ENCODE results near the gene ZNF775. TPM values are rescaled to one million over a fixed set of nuclear protein-coding genes. Genes with fewer than 3 reads are reported as not detected.

ZNF775 gene
- total RNA-seq, 4 donors from 2014 or later = 1.4 to 3.8 (median 2.4) TPM

DNA sequence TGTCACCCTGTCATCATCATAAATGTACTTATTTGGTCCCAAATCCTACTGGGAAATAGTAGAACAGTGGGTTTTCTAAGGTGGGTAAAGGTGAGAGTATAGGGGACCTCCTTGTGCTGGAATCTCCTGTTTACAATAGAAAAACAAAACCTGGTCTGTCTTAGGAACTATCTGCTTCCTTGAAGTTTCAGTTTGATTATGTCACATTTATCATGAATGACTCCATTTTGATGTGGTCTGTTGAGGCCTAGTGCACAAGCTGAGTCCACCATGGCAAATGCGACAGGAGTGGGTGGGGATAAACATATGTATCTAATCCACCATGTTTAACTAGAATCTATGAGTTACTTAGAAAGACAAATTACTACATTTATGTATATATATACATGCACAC is 23.5 kb upstream of the ZNF775 start:
- TF ChIP-seq POLR2A (IDR thresholded peaks at IDR 0.05) = no peak
- TF ChIP-seq, protein P1, sequence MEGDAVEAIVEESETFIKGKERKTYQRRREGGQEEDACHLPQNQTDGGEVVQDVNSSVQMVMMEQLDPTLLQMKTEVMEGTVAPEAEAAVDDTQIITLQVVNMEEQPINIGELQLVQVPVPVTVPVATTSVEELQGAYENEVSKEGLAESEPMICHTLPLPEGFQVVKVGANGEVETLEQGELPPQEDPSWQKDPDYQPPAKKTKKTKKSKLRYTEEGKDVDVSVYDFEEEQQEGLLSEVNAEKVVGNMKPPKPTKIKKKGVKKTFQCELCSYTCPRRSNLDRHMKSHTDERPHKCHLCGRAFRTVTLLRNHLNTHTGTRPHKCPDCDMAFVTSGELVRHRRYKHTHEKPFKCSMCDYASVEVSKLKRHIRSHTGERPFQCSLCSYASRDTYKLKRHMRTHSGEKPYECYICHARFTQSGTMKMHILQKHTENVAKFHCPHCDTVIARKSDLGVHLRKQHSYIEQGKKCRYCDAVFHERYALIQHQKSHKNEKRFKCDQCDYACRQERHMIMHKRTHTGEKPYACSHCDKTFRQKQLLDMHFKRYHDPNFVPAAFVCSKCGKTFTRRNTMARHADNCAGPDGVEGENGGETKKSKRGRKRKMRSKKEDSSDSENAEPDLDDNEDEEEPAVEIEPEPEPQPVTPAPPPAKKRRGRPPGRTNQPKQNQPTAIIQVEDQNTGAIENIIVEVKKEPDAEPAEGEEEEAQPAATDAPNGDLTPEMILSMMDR (IDR thresholded peaks at IDR 0.05) = no peak
- no peak for DNase-seq (ENCODE audit: low spot score in 2 of 2)
- no peak overlapping the region for H3K4me3 ChIP-seq (ENCODE audit: low read depth, poor library complexity, severe bottlenecking)
- intact Hi-C loops (cut with DNase I; ENCODE audit: low total_unique reads) = no loop called here
- 86 to 92% methylated on average over 1 of the region's 1 CpG for WGBS, 2 donors

DNA sequence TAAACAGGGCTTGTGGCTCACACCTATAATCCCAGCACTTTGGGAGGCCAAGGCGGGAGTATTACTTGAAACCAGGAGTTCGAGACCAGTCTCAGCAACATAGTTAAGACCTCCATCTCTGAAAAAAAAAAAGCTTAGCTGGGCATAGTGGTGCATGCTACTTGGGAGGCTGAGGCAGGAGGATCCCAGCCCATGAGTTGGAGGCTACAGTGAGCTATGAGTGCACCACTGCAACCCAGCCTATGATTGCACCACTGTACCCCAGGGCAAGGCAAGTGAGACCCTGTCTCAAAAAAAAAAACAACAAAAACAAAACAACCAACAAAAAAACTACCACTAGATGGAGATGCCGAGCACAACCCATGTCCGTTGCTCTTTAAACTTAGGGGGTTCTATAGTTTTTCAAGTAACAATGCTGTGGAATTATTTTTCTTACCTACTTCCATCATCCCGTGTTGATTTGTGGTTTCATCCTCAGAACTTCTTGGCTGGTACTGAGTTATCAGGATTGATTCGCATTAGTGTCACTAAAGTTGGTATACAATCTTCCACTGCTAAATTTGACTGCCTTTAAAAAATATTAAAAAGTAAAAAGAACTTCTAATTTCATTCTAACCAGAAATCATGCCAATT is 22.7 kb upstream of the ZNF775 start:
- DNase-seq (ENCODE audit: low spot score in 2 of 2) = no peak
- H3K4me3 ChIP-seq (ENCODE audit: low read depth, poor library complexity, severe bottlenecking) = no peak overlapping the region
- 31 to 36% methylated on average over 6 of the region's 6 CpGs for WGBS, 2 donors
- intact Hi-C loops (cut with DNase I; ENCODE audit: low total_unique reads) = no loop called here
- TF ChIP-seq, protein P1 (IDR thresholded peaks at IDR 0.05) = no peak
- no peak for TF ChIP-seq POLR2A (IDR thresholded peaks at IDR 0.05)

DNA sequence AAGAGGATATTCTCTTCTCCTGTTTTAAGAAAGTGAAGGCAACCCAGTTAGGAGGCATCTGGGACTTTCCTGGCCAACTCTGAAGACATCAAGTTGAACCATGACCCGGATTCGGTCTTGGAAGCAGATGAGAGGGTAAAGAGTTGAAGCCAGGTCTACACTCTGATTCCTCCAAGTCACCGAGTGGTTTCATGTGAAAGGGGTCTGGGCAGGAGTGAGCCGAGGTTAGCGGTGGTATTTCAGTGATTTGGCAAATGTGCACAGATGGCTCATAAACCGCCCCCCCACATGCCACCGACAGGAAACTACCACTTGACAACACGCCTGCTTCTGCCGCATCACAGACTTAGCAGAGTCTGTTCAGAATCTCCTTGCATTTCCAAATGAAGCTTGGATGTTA is 21.9 kb upstream of the ZNF775 start:
- 42 to 45% methylated on average over 9 of the region's 9 CpGs for WGBS, 2 donors
- no peak for DNase-seq (ENCODE audit: low spot score in 2 of 2)
- H3K4me3 ChIP-seq (ENCODE audit: low read depth, poor library complexity, severe bottlenecking) = no peak overlapping the region
- intact Hi-C loops (cut with DNase I; ENCODE audit: low total_unique reads) = no loop called here
- TF ChIP-seq, protein P1 (IDR thresholded peaks at IDR 0.05) = no peak
- no peak for TF ChIP-seq POLR2A (IDR thresholded peaks at IDR 0.05)

DNA sequence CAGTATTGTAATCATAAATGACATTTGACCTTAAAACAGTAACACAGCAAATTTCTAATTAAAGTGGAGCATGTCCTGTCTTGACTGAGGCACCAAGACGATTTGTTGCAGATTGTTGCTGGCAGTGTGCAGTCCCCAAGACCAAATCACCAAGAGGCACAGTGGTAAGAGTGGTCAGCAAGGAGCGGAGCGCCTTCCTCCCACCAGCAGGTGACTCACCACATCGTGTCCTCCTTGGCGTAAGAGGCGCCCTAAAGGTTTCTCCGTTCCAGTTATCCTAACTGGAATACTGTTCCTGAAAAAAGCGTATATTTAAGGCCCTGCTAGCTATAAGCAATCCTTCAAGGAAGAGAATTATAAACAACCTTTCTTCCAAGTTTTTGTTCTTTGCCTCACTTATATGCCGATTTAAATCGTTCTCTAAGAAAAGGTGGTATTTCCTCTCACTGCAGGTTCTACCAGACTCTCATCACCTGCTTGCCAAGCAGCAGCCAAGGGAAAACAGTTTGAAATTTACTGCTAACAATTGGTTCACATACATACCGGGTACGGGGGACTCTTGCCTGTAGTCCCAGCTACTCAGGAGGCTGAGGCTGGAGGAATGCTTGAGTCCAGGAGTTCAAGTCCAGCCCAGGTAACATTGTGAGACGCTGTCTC is 21.2 kb upstream of the ZNF775 start:
- WGBS, 2 donors = 60 to 65% methylated on average over 13 of the region's 13 CpGs
- H3K4me3 ChIP-seq (ENCODE audit: low read depth, poor library complexity, severe bottlenecking) = no peak overlapping the region
- intact Hi-C loops (cut with DNase I; ENCODE audit: low total_unique reads) = no loop called here

DNA sequence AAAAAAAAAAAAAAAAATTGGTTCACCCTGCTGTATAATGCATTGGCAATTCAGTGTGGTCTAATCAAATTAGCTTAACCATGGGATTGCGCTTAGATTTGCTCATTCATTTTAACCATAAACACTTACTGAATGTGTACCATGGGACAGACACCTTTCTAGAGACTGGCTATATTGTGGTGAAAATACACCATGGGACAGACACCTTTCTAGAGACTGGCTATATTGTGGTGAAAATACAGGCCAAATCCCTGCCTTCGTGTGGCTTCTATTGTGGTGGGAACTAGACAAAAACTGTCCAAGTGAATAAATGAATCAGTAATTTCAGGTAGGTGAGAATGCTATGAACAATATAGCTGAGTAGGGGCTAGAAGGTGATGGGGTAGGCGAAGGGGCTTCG is 20.7 kb upstream of the ZNF775 start:
- H3K4me3 ChIP-seq (ENCODE audit: low read depth, poor library complexity, severe bottlenecking) = no peak overlapping the region
- intact Hi-C loops (cut with DNase I; ENCODE audit: low total_unique reads) = no loop called here
- TF ChIP-seq, protein P1 (IDR thresholded peaks at IDR 0.05) = no peak
- TF ChIP-seq POLR2A (IDR thresholded peaks at IDR 0.05) = no peak
- DNase-seq (ENCODE audit: low spot score in 2 of 2) = no peak
- 91 to 92% methylated on average over 4 of the region's 4 CpGs for WGBS, 2 donors

More for the DNA sequence above, 21.2 kb upstream of the ZNF775 start:
- TF ChIP-seq, protein P1 (IDR thresholded peaks at IDR 0.05) = no peak
- no peak for TF ChIP-seq POLR2A (IDR thresholded peaks at IDR 0.05)
- DNase-seq (ENCODE audit: low spot score in 2 of 2) = no peak

All from lower leg skin (tissue), 4 donors.